H1 (cell line): ENCODE results near the gene RLN2. TPM values are rescaled to one million over a fixed set of nuclear protein-coding genes. Genes with fewer than 3 reads are reported as not detected.

Source experiments
- CTCF ChIA-PET: fragments of 300-600 bp; sonication (Branson Sonifier 250); formaldehyde crosslinking; loops from one replicate; lab custom pipeline; 2021; ENCODE audit not compliant: partially characterized antibody; lab: Charles Lee
- POLR2A ChIA-PET: fragments of 300-600 bp; sonication (Branson Sonifier 250); formaldehyde crosslinking; loops from one replicate; lab custom pipeline; 2021; ENCODE audit warnings: inconsistent platforms; ENCODE audit not compliant: partially characterized antibody; lab: Charles Lee
- DNase-seq, 2 experiments: peaks; one replicate each; pipeline versions ENCODE4 v3.0.0 to v3.0.0-alpha.2; 2010 to 2022; ENCODE audit warnings: low spot score in 2 of 2, low read depth in 1 of 2, mixed read lengths in 1 of 2
- FAIRE-seq: peaks from 2 replicates; lab custom pipeline; 2011; peaks lifted over from hg19 to GRCh38; lab: Jason Lieb, UNC
- H2AFZ ChIP-seq: 2 replicates; pipeline ENCODE4 v1.8.1; 2012; ENCODE audit warnings: low read length, inconsistent platforms
- H2AK5ac ChIP-seq: 2 replicates; pipeline ENCODE4 v1.6.1; 2013; ENCODE audit warnings: low read depth, low read length
- H2BK120ac ChIP-seq: replicated peaks from 2 replicates; pipeline ENCODE3; 2013; ENCODE audit warnings: low read depth, low read length, inconsistent platforms
- H2BK12ac ChIP-seq: 2 replicates; pipeline ENCODE4 v1.6.1; 2013; ENCODE audit warnings: low read depth, low read length
- H2BK15ac ChIP-seq: 2 replicates; pipeline ENCODE4 v1.6.1; 2013; ENCODE audit warnings: low read length
- H2BK20ac ChIP-seq: 2 replicates; pipeline ENCODE4 v1.6.1; 2013; ENCODE audit warnings: low read length
- H2BK5ac ChIP-seq: 2 replicates; pipeline ENCODE4 v1.6.1; 2013; ENCODE audit warnings: low read depth, low read length
- H3K14ac ChIP-seq: 2 replicates; pipeline ENCODE4 v1.6.1; 2013; ENCODE audit warnings: inconsistent platforms; ENCODE audit not compliant: insufficient read length
- H3K18ac ChIP-seq: 2 replicates; pipeline ENCODE4 v1.6.1; 2013; ENCODE audit warnings: low read length; ENCODE audit errors: extremely low read depth
- H3K23ac ChIP-seq: 2 replicates; pipeline ENCODE4 v1.6.1; 2013; ENCODE audit warnings: inconsistent platforms; ENCODE audit not compliant: insufficient read length
- H3K23me2 ChIP-seq: 2 replicates; pipeline ENCODE4 v1.6.1; 2013; ENCODE audit warnings: low read depth, low read length
- H3K27ac ChIP-seq: 2 replicates; pipeline ENCODE4 v1.6.1; 2011; ENCODE audit warnings: low read depth, low read length, inconsistent platforms
- H3K27me3 ChIP-seq, 4 experiments: replicated peaks in 1 of 4; 1 replicate in 1 of 4; 2 replicates in 3 of 4; pipeline versions ENCODE4 v1.6.1 to v1.8.1; 2011 to 2013; ENCODE audit warnings: low read length in 3 of 4, mild to moderate bottlenecking in 3 of 4, inconsistent platforms in 2 of 4, mixed read lengths in 2 of 4, moderate library complexity in 1 of 4; ENCODE audit not compliant: control insufficient read depth in 3 of 4, insufficient read depth in 3 of 4; ENCODE audit errors: extremely low read depth in 1 of 4
- H3K36me3 ChIP-seq, 4 experiments: 2 replicates each; pipeline versions ENCODE4 v1.6.1 to v1.8.1; 2011 to 2013; ENCODE audit warnings: mild to moderate bottlenecking in 4 of 4, low read length in 3 of 4, moderate library complexity in 2 of 4, control low read depth in 1 of 4, inconsistent platforms in 1 of 4; ENCODE audit not compliant: insufficient read depth in 4 of 4, control insufficient read depth in 2 of 4
- H3K4ac ChIP-seq: replicated peaks from 2 replicates; pipeline ENCODE3; 2013; ENCODE audit warnings: low read length, low read depth, mixed read lengths, inconsistent platforms; ENCODE audit not compliant: insufficient read length
- H3K4me1 ChIP-seq, 4 experiments: replicated peaks in 1 of 4; 1 replicate in 1 of 4; 2 replicates in 3 of 4; pipeline versions ENCODE4 v1.6.1 to v1.8.1; 2011 to 2013; ENCODE audit warnings: low read length in 3 of 4, inconsistent platforms in 2 of 4, mixed read lengths in 1 of 4; ENCODE audit not compliant: insufficient read depth in 4 of 4, control insufficient read depth in 3 of 4
- H3K4me2 ChIP-seq, 2 experiments: 2 replicates each; pipeline versions ENCODE4 v1.6.1 to v1.8.1; 2011 to 2013; ENCODE audit warnings: low read depth in 2 of 2, low read length in 2 of 2, control low read depth in 1 of 2, inconsistent platforms in 1 of 2, mild to moderate bottlenecking in 1 of 2; ENCODE audit not compliant: insufficient read depth in 1 of 2
- H3K4me3 ChIP-seq, 4 experiments: fragments of 200-600, 300-600 bp in 1 of 4; sonication (generic), shearing (Covaris generic), sonication (Bioruptor Twin) in 1 of 4; 2 replicates each; pipeline versions ENCODE4 v1.5.1 to v1.8.1; 2011 to 2016; ENCODE audit warnings: low read length in 4 of 4, low read depth in 3 of 4, control low read depth in 2 of 4, inconsistent platforms in 2 of 4, mild to moderate bottlenecking in 2 of 4, mixed read lengths in 1 of 4, moderate library complexity in 1 of 4; ENCODE audit not compliant: insufficient read depth in 2 of 4; ENCODE audit errors: extremely low read depth in 1 of 4
- H3K56ac ChIP-seq: replicated peaks from 2 replicates; pipeline ENCODE3; 2013; ENCODE audit warnings: low read depth, mild to moderate bottlenecking, mixed read lengths, low read length, inconsistent platforms; ENCODE audit not compliant: insufficient read length
- H3K79me1 ChIP-seq: 2 replicates; pipeline ENCODE4 v1.6.1; 2013; ENCODE audit warnings: low read depth, low read length, control low read depth
- H3K79me2 ChIP-seq, 2 experiments: 2 replicates each; pipeline versions ENCODE4 v1.6.1 to v1.8.1; 2012 to 2013; ENCODE audit warnings: low read length in 2 of 2, mild to moderate bottlenecking in 2 of 2, inconsistent platforms in 1 of 2; ENCODE audit not compliant: insufficient read depth in 2 of 2, control insufficient read depth in 1 of 2
- H3K9ac ChIP-seq, 4 experiments: replicated peaks in 1 of 4; 1 replicate in 1 of 4; 2 replicates in 3 of 4; pipeline versions ENCODE4 v1.6.1 to v1.8.1; 2011 to 2013; ENCODE audit warnings: low read depth in 3 of 4, low read length in 3 of 4, control low read depth in 2 of 4, mild to moderate bottlenecking in 2 of 4, moderate library complexity in 2 of 4, inconsistent platforms in 1 of 4; ENCODE audit errors: extremely low read depth in 1 of 4
- H3K9me3 ChIP-seq, 2 experiments: 2 replicates each; pipeline versions ENCODE4 v1.6.1 to v1.8.1; 2012 to 2013; ENCODE audit warnings: mild to moderate bottlenecking in 2 of 2, moderate library complexity in 2 of 2, control low read depth in 1 of 2, inconsistent platforms in 1 of 2, low read depth in 1 of 2, low read length in 1 of 2, mixed read lengths in 1 of 2; ENCODE audit not compliant: insufficient read depth in 2 of 2
- H4K20me1 ChIP-seq, 2 experiments: replicated peaks in 1 of 2; 2 replicates each; pipeline versions ENCODE3 to v1.8.1; 2011 to 2013; ENCODE audit warnings: inconsistent platforms in 2 of 2, low read length in 2 of 2, mild to moderate bottlenecking in 1 of 2; ENCODE audit not compliant: insufficient read depth in 2 of 2, control insufficient read depth in 1 of 2
- H4K5ac ChIP-seq: 2 replicates; pipeline ENCODE4 v1.6.1; 2013; ENCODE audit warnings: low read length, low read depth, mixed read lengths, inconsistent platforms; ENCODE audit not compliant: insufficient read length
- H4K8ac ChIP-seq: 2 replicates; pipeline ENCODE4 v1.8.0; 2013; ENCODE audit warnings: mild to moderate bottlenecking, moderate library complexity, low read length, inconsistent platforms; ENCODE audit not compliant: insufficient read depth; ENCODE audit errors: extremely low read depth
- H4K91ac ChIP-seq: replicated peaks from 2 replicates; pipeline ENCODE3; 2013; ENCODE audit warnings: low read length, mixed read lengths, inconsistent platforms; ENCODE audit not compliant: insufficient read length
- BACH1 ChIP-seq: IDR thresholded peaks from 2 replicates; pipeline ENCODE4 v1.6.1; 2012; ENCODE audit warnings: low read length, improper control_type of control experiment
- BCL11A ChIP-seq, 2 experiments: IDR thresholded peaks; one replicate each; pipeline ENCODE4 v1.6.1; 2011; ENCODE audit warnings: low read depth in 2 of 2, low read length in 2 of 2, mild to moderate bottlenecking in 2 of 2
- EZH2 ChIP-seq: fragments of 200-600 bp; sonication (generic); IDR thresholded peaks from 2 replicates; pipeline ENCODE4 v1.7.1; 2012; ENCODE audit warnings: low read depth, mild to moderate bottlenecking, moderate library complexity, low read length, inconsistent platforms; ENCODE audit not compliant: severe bottlenecking
- GTF2F1 ChIP-seq: IDR thresholded peaks from 2 replicates; pipeline ENCODE4 v1.6.1; 2012; ENCODE audit warnings: low read depth, low read length, improper control_type of control experiment, borderline replicate concordance
- KDM1A ChIP-seq: fragments of 200-600, 300-600 bp; sonication (generic); IDR thresholded peaks from 2 replicates; pipeline ENCODE4 v1.7.1; 2016; ENCODE audit warnings: mild to moderate bottlenecking, low read length, borderline replicate concordance
- NANOG ChIP-seq: IDR thresholded peaks from 2 replicates; pipeline ENCODE4 v1.6.1; 2011; ENCODE audit warnings: low read length, low read depth, mild to moderate bottlenecking, inconsistent platforms; ENCODE audit not compliant: insufficient read depth, poor library complexity, severe bottlenecking
- POU5F1 ChIP-seq: IDR thresholded peaks from 2 replicates; pipeline ENCODE4 v1.6.1; 2011; ENCODE audit warnings: low read depth, mild to moderate bottlenecking, low read length, moderate library complexity
- RFX5 ChIP-seq: IDR thresholded peaks from 2 replicates; pipeline ENCODE4 v1.6.1; 2011; ENCODE audit warnings: low read depth, low read length, improper control_type of control experiment, borderline replicate concordance
- SP1 ChIP-seq: IDR thresholded peaks from 2 replicates; pipeline ENCODE4 v1.6.1; 2011; ENCODE audit warnings: low read depth, low read length
- TAF1 ChIP-seq: IDR thresholded peaks from 2 replicates; pipeline ENCODE4 v1.6.1; 2011; ENCODE audit warnings: mild to moderate bottlenecking, low read depth, low read length
- TEAD4 ChIP-seq: IDR thresholded peaks from 2 replicates; pipeline ENCODE4 v1.6.1; 2012; ENCODE audit warnings: low read depth, low read length, inconsistent platforms, mixed read lengths
- YY1 ChIP-seq: IDR thresholded peaks from 2 replicates; pipeline ENCODE4 v1.6.1; 2011; ENCODE audit warnings: low read depth, mild to moderate bottlenecking, low read length
- WGBS, 2 experiments: shearing (Covaris generic) in 1 of 2; methylation state at CpG; one replicate each; pipeline versions ENCODE4 v1.1.6 to v1.1.7; 2013 to 2015; ENCODE audit warnings: low lambda C conversion rate in 2 of 2, mixed read lengths in 2 of 2, inconsistent platforms in 1 of 2, low coverage in 1 of 2, missing lambda C conversion rate in 1 of 2; ENCODE audit not compliant: insufficient replicate concordance in 2 of 2, insufficient coverage in 1 of 2, insufficient read length in 1 of 2; ENCODE audit errors: extremely low coverage in 1 of 2, missing lambda C conversion rate in 1 of 2; 5-methylcytosine and 5-hydroxymethylcytosine counted together
- polyA plus RNA-seq, 7 experiments: library from polyadenylated mRNA; depleted of rRNA in 3 of 7; stranded (reverse) in 5 of 7; unstranded in 2 of 7; fragments of >200 nt in 5 of 7; fragments of 200-250 nt in 2 of 7; gene quantifications; 1 replicate in 5 of 7; 2 replicates in 1 of 7; 4 replicates in 1 of 7; pipeline versions ENCODE4 v1.2.1 to v1.2.3, GENCODE V29; 2011 to 2013; ENCODE audit warnings: missing spikeins in 2 of 7, mixed read lengths in 2 of 7
- total RNA-seq: library from RNA; stranded (reverse); fragmentation: NEBNext Ultra II Directional; extraction: Animal tissue kit (Norgen Biotek cat#: 25700); gene quantifications from 2 replicates; pipeline ENCODE4 v1.2.1, GENCODE V29; 2021
- TF ChIP-seq, protein P1 (sequence below): IDR thresholded peaks from 2 replicates; pipeline ENCODE4 v1.6.1; 2012; ENCODE audit warnings: inconsistent platforms

Gene RLN2
- total and polyA plus RNA-seq, 2 of the 8 experiments (the other 6 are each of a cell fraction or from before 2014, with no cell fraction given), result 4.5 to 6.0 TPM

DNA sequence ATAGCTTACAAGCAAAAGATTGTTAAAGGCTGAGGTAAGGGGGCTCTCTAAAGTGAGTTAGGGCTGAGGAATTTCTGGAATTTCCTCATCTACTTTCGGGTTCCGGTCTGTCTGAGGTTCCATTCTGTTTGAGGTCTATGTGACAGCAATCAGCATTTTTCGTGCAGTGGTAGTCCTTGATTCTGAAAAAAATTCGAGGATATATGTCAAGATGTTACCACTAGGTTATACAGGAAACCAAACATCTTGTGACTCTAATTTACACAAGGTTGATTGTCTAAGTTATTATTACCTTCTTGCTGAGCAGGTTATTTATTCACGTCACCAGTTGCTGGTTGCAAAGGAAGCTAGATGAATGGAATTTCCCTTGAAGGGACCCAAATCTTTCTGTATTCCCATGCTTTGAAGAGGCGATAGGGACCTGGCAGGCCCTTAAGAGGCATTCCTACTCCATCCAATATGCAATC is 35.2 kb downstream of the RLN2 start:
- Histone ChIP-seq H3K4ac (no peak overlapping the region), H2BK12ac (no peak overlapping the region), H3K27ac (no peak overlapping the region), H3K79me1 (no peaks in the 10 kb centered on the region), H2AK5ac (no peak overlapping the region), H4K20me1 (no peaks in the 10 kb centered on the region), H3K27me3 (no peaks in the 10 kb centered on the region; a peak in 1 of 7 replicates), H2BK120ac (no peak overlapping the region), H2BK15ac (no peak overlapping the region), H3K36me3 (no peaks in the 10 kb centered on the region), H3K14ac (no peak overlapping the region), H3K9me3 (no peaks in the 10 kb centered on the region), H4K8ac (no peak overlapping the region), H3K23ac (no peak overlapping the region), H3K4me1 (peaks cover 0 to 13% (median 4%) of the 10 kb centered on the region in 4 experiments; a peak in 4 of 7 replicates), H2AFZ (no peak overlapping the region), H2BK20ac (no peak overlapping the region), H3K79me2 (no peaks in the 10 kb centered on the region), H3K4me2 (peak overlapping the region; percentile 5 to 49; a peak in 2 of 4 replicates), H3K18ac (no peak overlapping the region), H4K5ac (no peak overlapping the region), H3K56ac (no peak overlapping the region), H3K4me3 (peak overlapping the region in 1 of 4 experiments; percentile 13; a peak in 1 of 8 replicates), H2BK5ac (no peak overlapping the region), H3K23me2 (no peaks in the 10 kb centered on the region), H4K91ac (no peak overlapping the region), H3K9ac (no peak overlapping the region)
- POLR2A ChIA-PET, result interaction anchor here (0.6 kb wide), 1 partner anchor 1235 kb away, joined by 3 read pairs; no protein-coding TSS in a partner anchor
- CTCF ChIA-PET, result interaction anchor here (0.6 to 2.0 kb wide), 4 partner anchors 37 to 709 kb away, joined by 3 to 5 read pairs (median 4); no protein-coding TSS in a partner anchor
- 27% methylated on average over 6 of the region's 6 CpGs; no CpG with 5 or more reads in 1 of the 2 experiments for WGBS, 2 experiments
- FAIRE-seq (peak; percentile 88), DNase-seq (peak in 1 of 2 experiments; percentile 49)
- peak; percentile 65; the same call in 1 of the 2 replicates for TF ChIP-seq RFX5
- TF ChIP-seq BCL11A (IDR thresholded peaks at IDR 0.05; ENCODE audit: low read depth in 2 of 2, low read length in 2 of 2), result no peak
- TF ChIP-seq SP1, result 0 out of 2 replicates have a peak, but pooled peaks have one; percentile 30
- no peak for TF ChIP-seq BACH1
- TF ChIP-seq YY1, result no peak
- TF ChIP-seq TAF1, result no peak
- no peak for TF ChIP-seq EZH2
- TF ChIP-seq KDM1A, result no peak
- no peak for TF ChIP-seq POU5F1
- TF ChIP-seq GTF2F1, result no peak
- peak; percentile 91 for TF ChIP-seq TEAD4
- no peak for TF ChIP-seq NANOG
- TF ChIP-seq, protein P1, sequence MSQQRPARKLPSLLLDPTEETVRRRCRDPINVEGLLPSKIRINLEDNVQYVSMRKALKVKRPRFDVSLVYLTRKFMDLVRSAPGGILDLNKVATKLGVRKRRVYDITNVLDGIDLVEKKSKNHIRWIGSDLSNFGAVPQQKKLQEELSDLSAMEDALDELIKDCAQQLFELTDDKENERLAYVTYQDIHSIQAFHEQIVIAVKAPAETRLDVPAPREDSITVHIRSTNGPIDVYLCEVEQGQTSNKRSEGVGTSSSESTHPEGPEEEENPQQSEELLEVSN, result no peak
